Fibroblast of skin of left biceps (primary cell): ENCODE data around the gene WDR18.
A peak's percentile ranks its signal among the peaks of the same experiment; 100 is the strongest.
"Not testable (repeated sequence)": the region's sequence is repeated elsewhere in the genome, so short reads cannot be mapped to it uniquely, and the experiment has no call there.

Source experiments
- DNase-seq, 2 experiments: peaks; one replicate each; pipeline ENCODE4 v3.0.0-alpha.2; 2013; ENCODE audit warnings: low read depth in 2 of 2

Gene WDR18

GRCh38 chr19:950352-951066 is 33.6 kb upstream of the WDR18 start:
- DNase-seq, result no peak

GRCh38 chr19:952049-952679 is 32.0 kb upstream of the WDR18 start:
- DNase-seq, result no peak

DNA sequence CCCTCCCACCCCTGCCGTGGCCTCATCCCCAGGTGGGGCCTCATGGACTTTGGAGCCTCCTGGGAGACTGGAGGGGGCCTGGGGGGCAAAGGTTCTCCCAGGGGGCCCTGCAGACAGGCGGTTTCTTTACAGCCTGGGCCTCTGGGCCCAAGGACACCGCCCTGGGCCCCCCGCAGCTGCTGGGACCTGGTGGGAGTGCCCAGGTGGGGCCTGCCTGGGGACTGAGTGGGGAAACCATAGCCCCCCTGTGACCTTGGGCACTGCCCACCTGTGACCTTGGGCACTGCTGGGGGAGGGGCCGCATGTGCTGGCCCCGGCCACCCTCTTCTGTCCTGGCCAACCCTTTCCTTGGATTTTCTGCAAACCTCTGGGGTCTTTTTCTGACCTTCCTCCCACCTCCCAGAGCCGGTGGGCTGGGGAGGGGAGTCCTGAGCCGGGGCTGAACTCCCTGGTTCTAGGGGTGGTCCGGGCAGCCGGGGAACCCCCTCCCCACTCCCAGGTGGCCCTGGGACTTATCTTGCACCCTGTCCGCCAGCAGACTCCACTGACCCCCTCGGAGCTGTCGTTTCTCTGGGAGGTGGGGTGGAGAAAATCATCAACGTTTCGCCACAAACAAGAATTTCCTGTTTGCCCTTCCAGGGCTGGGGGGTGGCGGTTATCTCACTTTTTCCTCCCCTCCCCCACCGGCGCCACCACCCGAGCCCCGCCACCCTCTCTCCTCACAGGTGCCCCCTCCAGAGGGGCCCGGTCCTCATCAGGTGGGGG is 31.3 kb upstream of the WDR18 start:
- no peak for DNase-seq

- no peak for DNase-seq
Measured at GRCh38 chr19:953445-954271, 30.5 kb upstream of the WDR18 start.

- DNase-seq, result no peak
Measured at GRCh38 chr19:954272-954671, 29.9 kb upstream of the WDR18 start.

GRCh38 chr19:954672-955494 is 29.3 kb upstream of the WDR18 start:
- DNase-seq, result no peak

DNA sequence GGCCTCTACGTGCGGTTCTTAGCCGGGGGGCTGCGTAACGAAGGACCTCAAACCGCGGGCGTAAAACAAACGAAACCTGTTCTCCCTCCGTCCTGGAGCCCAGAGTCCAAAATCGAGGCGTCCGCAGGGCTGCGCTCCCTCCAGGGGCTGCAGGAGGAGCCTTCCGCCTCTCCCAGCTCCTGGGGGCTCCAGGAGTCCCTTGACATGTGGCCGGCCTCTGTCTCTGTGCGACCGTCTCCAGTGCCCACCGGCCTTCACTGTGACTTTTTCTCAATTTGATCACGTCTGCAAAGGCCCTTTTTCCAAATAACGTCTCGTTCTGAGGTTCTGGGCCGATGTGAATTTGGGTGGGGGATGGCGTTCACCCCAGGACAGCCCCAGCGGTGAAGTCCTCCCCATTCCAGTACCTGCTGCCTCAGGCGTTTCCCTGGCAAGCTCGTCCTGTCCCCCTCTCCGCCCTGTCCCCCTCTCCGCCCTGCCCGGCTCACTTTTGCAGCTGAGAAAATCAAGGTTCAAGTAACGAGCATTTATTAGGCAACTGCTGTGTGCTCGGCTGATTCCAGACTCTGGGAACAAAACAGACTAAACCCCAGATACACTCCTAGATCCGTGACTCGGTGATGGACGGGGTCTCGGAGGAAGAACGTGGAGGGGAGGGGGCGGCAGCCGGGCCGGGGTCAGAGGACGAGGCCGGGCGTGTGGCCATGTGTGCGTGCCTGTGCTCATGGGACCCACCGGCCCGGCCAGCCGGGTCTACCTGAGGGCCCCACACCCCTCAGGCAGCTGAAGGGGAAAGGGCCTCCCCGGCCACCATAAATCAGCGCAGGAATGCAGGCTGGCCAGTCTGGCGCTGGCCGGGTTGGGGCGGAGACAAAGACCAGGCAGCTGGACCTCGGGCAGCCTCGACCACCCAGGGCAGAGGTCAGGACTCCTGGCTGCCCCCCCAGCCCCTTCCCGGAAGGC is 28.1 kb upstream of the WDR18 start:
- DNase-seq, result no peak

- DNase-seq, result peak; percentile 17 to 19
Measured at GRCh38 chr19:956766-957440, 27.2 kb upstream of the WDR18 start.

GRCh38 chr19:957578-957977 is 26.6 kb upstream of the WDR18 start:
- DNase-seq, result not testable (repeated sequence)

DNA sequence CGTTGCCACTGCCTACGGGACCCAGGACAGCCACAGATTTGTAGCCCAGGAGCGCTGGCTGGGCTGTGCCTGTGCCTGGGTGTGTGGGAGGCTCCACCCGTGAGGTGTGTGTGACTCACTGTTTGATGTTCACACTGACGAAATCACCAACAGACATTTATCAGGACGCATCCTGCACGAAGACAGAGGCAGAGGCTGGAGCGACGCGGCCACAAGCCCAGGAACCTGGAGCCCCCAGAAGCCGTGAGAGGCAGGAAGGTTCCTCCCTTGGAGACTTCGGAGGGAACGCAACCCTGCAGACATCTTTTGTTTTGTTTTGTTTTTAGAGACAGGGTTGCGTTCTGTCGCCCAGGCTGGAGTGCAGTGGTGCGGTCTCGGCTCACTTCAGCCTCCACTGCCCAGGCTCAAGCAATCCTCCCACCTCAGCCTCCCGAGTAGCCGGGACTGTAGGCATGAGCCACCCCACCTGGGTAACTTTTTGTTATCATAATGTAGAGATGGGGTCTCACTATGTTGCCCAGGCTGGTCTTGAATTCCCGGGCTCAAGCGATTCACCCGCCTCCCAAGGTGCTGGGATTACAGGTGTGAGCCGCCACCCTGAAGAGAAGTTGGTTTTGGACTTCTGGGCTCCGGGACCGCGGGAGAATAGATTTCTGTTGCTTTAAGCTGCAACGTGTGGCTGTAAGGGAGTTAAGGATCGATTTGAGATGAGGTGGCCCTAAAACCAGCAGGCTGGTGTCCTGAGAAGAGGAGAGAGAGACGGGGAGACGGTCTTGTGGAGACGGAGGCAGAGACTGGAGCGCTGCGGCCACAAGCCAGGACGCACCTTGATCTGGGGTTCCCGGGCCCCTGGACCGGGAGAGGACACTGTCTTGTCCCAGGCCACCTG is 24.9 kb upstream of the WDR18 start:
- no peak for DNase-seq

DNA sequence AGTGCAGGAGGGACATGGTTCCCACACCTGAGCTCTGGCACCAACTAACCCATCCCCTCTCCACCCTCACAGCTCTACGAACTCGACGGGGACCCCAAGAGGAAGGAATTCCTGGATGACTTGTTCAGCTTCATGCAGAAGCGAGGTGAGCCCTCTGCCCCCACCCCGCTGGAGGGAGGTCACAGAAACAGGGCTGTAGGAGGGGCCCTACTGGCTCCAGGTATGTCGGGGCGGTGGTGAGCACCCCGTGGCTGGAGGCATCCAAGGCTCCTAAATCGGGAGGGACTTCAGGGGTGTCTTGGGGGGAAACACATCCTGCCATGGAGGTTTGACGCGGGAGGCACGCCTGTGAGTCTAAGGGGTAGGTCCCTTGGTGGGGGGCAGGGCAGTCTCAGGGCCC is 24.1 kb upstream of the WDR18 start:
- DNase-seq, result no peak

GRCh38 chr19:960601-960938 is 23.6 kb upstream of the WDR18 start:
- DNase-seq, result no peak

DNA sequence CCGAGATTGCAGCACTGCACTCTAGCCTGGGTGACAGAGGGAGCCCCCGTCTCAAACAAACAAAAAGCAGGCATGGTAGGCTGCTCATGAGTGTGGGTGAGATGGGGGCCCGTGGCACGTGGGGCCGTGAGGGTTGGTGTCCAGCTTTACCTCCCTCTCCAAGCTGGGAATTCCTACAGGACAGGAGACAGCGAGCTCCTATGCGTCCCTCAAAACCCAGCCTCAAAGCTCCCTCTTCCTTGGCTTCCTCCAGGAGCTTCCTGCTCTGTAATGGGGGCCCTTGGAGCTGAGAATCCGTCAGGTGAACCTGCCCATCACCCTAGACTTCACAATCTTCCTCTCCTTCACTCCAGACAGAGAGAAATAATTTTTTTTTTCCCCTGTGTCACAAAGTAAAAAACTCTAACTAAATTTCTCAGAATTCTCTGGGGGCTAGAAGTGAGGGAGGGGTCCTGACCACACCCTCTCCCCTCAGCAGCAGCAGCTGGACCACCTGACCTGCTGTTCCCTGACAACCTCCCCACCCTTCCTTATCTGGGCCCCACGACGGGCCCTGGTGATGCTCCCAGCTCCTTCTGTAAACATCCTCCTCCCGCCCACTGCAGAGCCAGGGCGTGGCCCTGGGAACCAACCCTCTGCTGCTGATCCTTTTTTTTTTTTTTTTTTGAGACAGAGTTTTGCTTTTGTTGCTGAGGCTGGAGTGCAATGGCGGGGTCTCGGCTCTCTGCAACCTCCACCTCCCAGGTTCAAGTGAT is 22.1 kb upstream of the WDR18 start:
- no peak for DNase-seq

- DNase-seq, result no peak
Measured at GRCh38 chr19:962683-963400, 21.3 kb upstream of the WDR18 start.

DNA sequence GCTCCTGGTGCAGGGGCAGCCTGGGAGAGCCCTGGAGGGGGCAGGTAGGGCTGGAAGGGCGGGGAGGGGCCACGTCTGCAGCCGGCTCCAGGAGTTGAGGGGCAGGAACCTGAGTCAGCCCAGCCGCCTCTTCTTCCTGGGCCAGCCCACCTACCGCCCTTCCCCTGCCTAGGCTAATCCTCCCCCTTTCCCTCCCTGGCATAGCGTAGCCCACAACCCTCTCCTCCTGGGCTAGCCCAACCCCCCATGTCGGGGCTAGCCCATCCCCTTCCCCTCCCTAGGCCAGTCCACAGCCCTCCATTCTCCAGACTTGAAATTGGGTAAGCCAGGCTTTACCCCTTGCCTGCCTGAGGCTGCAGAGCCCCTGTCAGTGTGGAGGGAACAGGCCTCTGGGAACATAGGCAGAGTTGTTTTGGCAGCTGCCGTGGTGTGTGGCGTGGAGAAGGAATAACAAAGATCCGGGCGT is 20.6 kb upstream of the WDR18 start:
- no peak for DNase-seq

GRCh38 chr19:964116-964520 is 20.0 kb upstream of the WDR18 start:
- DNase-seq, result no peak
